WTC11 (cell line): ENCODE results near the gene RHBDD1. TPM values are rescaled to one million over a fixed set of nuclear protein-coding genes. Genes with fewer than 3 reads are reported as not detected.

Experiments used
- ATAC-seq: fragments of 200-7000 bp; cut with Tn5 transposase; 2 replicates; pipeline ENCODE4 v1.10.0; 2021; ENCODE audit warnings: mild to moderate bottlenecking, moderate library complexity
- CTCF ChIA-PET: fragments of 300-600 bp; sonication (Branson Sonifier 250); formaldehyde crosslinking; loops from one replicate; lab custom pipeline; 2021; ENCODE audit warnings: antibody characterized with exemption; lab: Charles Lee
- POLR2A ChIA-PET: fragments of 350-600 bp; sonication (Branson Sonifier 250); formaldehyde crosslinking; loops from one replicate; lab custom pipeline; 2021; ENCODE audit warnings: antibody characterized with exemption; lab: Charles Lee
- DNase-seq: peaks from one replicate; pipeline ENCODE4 v3.0.0; 2021; ENCODE audit warnings: low spot score
- H3K27ac Mint-ChIP-seq: 2 replicates; pipeline ENCODE4 v1.8.0; 2021; ENCODE audit warnings: mixed read lengths
- H3K27me3 Mint-ChIP-seq: 2 replicates; pipeline ENCODE4 v1.8.0; 2021; ENCODE audit warnings: low read depth, mild to moderate bottlenecking, moderate library complexity, mixed read lengths
- H3K36me3 Mint-ChIP-seq: 2 replicates; pipeline ENCODE4 v1.8.0; 2021; ENCODE audit warnings: mixed read lengths
- H3K4me1 Mint-ChIP-seq: 2 replicates; pipeline ENCODE4 v1.8.0; 2022; ENCODE audit warnings: mixed read lengths
- H3K4me3 Mint-ChIP-seq: 2 replicates; pipeline ENCODE4 v1.8.0; 2021; ENCODE audit warnings: mild to moderate bottlenecking, moderate library complexity, mixed read lengths
- H3K9me3 Mint-ChIP-seq: 2 replicates; pipeline ENCODE4 v1.8.0; 2021; ENCODE audit warnings: mixed read lengths
- AFF4 ChIP-seq: sonication (generic); formaldehyde crosslinking; IDR thresholded peaks from 2 replicates; pipeline ENCODE4 v1.8.1; 2023; ENCODE audit warnings: mild to moderate bottlenecking, missing genetic modification reagents, borderline replicate concordance
- ESRRA ChIP-seq: sonication (generic); formaldehyde crosslinking; IDR thresholded peaks from 2 replicates; pipeline ENCODE4 v1.8.1; 2022; ENCODE audit warnings: mild to moderate bottlenecking, missing genetic modification reagents, borderline replicate concordance
- ETV6 ChIP-seq: sonication (generic); formaldehyde crosslinking; IDR thresholded peaks from 2 replicates; pipeline ENCODE4 v1.8.1; 2022; ENCODE audit warnings: mild to moderate bottlenecking, missing genetic modification reagents
- FOXK1 ChIP-seq: sonication (generic); formaldehyde crosslinking; IDR thresholded peaks from 2 replicates; pipeline ENCODE4 v1.8.0; 2022; ENCODE audit warnings: mild to moderate bottlenecking, moderate library complexity, missing genetic modification reagents
- GABPB1 ChIP-seq: sonication (generic); formaldehyde crosslinking; IDR thresholded peaks from 2 replicates; pipeline ENCODE4 v1.8.1; 2023; ENCODE audit warnings: mild to moderate bottlenecking, missing genetic modification reagents
- GTF2I ChIP-seq: fragments of 250-450 bp; sonication (Bioruptor Pico); conservative IDR thresholded peaks from 2 replicates; pipeline ENCODE4 v1.4.0; 2021; ENCODE audit warnings: mild to moderate bottlenecking
- MAX ChIP-seq: sonication (generic); formaldehyde crosslinking; IDR thresholded peaks from 2 replicates; pipeline ENCODE4 v1.8.0; 2022; ENCODE audit warnings: mild to moderate bottlenecking, missing genetic modification reagents
- NFYB ChIP-seq: sonication (generic); formaldehyde crosslinking; conservative IDR thresholded peaks from 2 replicates; pipeline ENCODE4 v1.8.0; 2022; ENCODE audit warnings: low read depth, missing genetic modification reagents
- NR1H2 ChIP-seq: sonication (generic); formaldehyde crosslinking; IDR thresholded peaks from 2 replicates; pipeline ENCODE4 v1.9.0; 2021; ENCODE audit warnings: mild to moderate bottlenecking, moderate library complexity, missing genetic modification reagents
- RELA ChIP-seq: sonication (generic); formaldehyde crosslinking; IDR thresholded peaks from 2 replicates; pipeline ENCODE4 v1.8.1; 2022; ENCODE audit warnings: missing genetic modification reagents, mild to moderate bottlenecking, borderline replicate concordance
- SOX15 ChIP-seq: fragments of 250-450 bp; sonication (Bioruptor Pico); IDR thresholded peaks from 2 replicates; pipeline ENCODE4 v1.9.0; 2021; ENCODE audit warnings: mild to moderate bottlenecking
- SP1 ChIP-seq: sonication (generic); formaldehyde crosslinking; conservative IDR thresholded peaks from 2 replicates; pipeline ENCODE4 v1.8.1; 2022; ENCODE audit warnings: missing genetic modification reagents
- TCF7 ChIP-seq: sonication (generic); formaldehyde crosslinking; IDR thresholded peaks from 2 replicates; pipeline ENCODE4 v1.8.0; 2022; ENCODE audit warnings: mild to moderate bottlenecking, low read depth, missing genetic modification reagents, moderate library complexity
- TEAD1 ChIP-seq: sonication (generic); formaldehyde crosslinking; IDR thresholded peaks from 2 replicates; pipeline ENCODE4 v1.8.0; 2022; ENCODE audit warnings: mild to moderate bottlenecking, missing genetic modification reagents
- TP53 ChIP-seq: sonication (generic); formaldehyde crosslinking; IDR thresholded peaks from 2 replicates; pipeline ENCODE4 v1.8.1; 2023; ENCODE audit warnings: mild to moderate bottlenecking, missing genetic modification reagents
- ZNF423 ChIP-seq: fragments of 250-450 bp; sonication (Bioruptor Pico); IDR thresholded peaks from 2 replicates; pipeline ENCODE4 v2.1.2; 2022; ENCODE audit warnings: mild to moderate bottlenecking, moderate library complexity
- total RNA-seq: library from RNA; stranded (reverse); gene quantifications from 3 replicates; pipeline ENCODE4 v1.2.3, GENCODE V29; 2021
- TF ChIP-seq, protein P1 (sequence below): sonication (generic); formaldehyde crosslinking; IDR thresholded peaks from 2 replicates; pipeline ENCODE4 v1.8.1; 2023; ENCODE audit warnings: mild to moderate bottlenecking, missing genetic modification reagents
- TF ChIP-seq, protein P2 (sequence below): sonication (generic); formaldehyde crosslinking; IDR thresholded peaks from 2 replicates; pipeline ENCODE4 v1.8.0; 2022; ENCODE audit warnings: mild to moderate bottlenecking, missing genetic modification reagents
- TF ChIP-seq, protein P3 (sequence below): sonication (generic); formaldehyde crosslinking; IDR thresholded peaks from 2 replicates; pipeline ENCODE4 v1.8.1; 2022; ENCODE audit warnings: missing genetic modification reagents, borderline replicate concordance
- TF ChIP-seq, protein P4 (sequence below): fragments of 200-600 bp; IDR thresholded peaks from 2 replicates; pipeline ENCODE4 v1.8.0; 2022; ENCODE audit warnings: antibody characterized with exemption

The RHBDD1 gene
- total RNA-seq, 1 experiment from 2014 or later: 25.7 TPM

GRCh38 chr2:226800941-226801784 is 34.7 kb upstream of the RHBDD1 start:
- ATAC-seq (peak; percentile 76), DNase-seq (peak; percentile 91)
- Mint-ChIP-seq H3K27ac (peak overlapping the region; percentile 72), H3K36me3 (peaks cover 13% of the 10 kb centered on the region), H3K9me3 (no peaks in the 10 kb centered on the region), H3K4me1 (peaks cover 33% of the 10 kb centered on the region)
- CTCF ChIA-PET: interaction anchor here (1.0 to 1.5 kb wide), 3 partner anchors 34 to 585 kb away, joined by 3 to 4 read pairs (median 3); no protein-coding TSS in a partner anchor
- TF ChIP-seq AFF4 (CRISPR knock-in tag): peak; percentile 24; the same call in 1 of the 2 replicates
- peak; percentile 58; the same call in 1 of the 2 replicates for TF ChIP-seq ETV6
- TF ChIP-seq SOX15 (CRISPR knock-in tag): no peak
- TF ChIP-seq SP1 (CRISPR knock-in tag): peak; percentile 66; the same call in 1 of the 2 replicates
- no peak for TF ChIP-seq GTF2I
- TF ChIP-seq NFYB: peak; percentile 85
- peak; percentile 74; the same call in 1 of the 2 replicates for TF ChIP-seq TP53 (CRISPR knock-in tag)
- TF ChIP-seq TEAD1: peak; percentile 70; the same call in 1 of the 2 replicates
- TF ChIP-seq, protein P1, sequence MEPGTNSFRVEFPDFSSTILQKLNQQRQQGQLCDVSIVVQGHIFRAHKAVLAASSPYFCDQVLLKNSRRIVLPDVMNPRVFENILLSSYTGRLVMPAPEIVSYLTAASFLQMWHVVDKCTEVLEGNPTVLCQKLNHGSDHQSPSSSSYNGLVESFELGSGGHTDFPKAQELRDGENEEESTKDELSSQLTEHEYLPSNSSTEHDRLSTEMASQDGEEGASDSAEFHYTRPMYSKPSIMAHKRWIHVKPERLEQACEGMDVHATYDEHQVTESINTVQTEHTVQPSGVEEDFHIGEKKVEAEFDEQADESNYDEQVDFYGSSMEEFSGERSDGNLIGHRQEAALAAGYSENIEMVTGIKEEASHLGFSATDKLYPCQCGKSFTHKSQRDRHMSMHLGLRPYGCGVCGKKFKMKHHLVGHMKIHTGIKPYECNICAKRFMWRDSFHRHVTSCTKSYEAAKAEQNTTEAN: no peak
- TF ChIP-seq TCF7 (CRISPR knock-in tag): no peak
- no peak for TF ChIP-seq ESRRA (CRISPR knock-in tag)
- TF ChIP-seq MAX (CRISPR knock-in tag): peak; percentile 81; the same call in 1 of the 2 replicates
- no peak for TF ChIP-seq FOXK1 (CRISPR knock-in tag)
- TF ChIP-seq NR1H2 (CRISPR knock-in tag): no peak
- TF ChIP-seq, protein P2, sequence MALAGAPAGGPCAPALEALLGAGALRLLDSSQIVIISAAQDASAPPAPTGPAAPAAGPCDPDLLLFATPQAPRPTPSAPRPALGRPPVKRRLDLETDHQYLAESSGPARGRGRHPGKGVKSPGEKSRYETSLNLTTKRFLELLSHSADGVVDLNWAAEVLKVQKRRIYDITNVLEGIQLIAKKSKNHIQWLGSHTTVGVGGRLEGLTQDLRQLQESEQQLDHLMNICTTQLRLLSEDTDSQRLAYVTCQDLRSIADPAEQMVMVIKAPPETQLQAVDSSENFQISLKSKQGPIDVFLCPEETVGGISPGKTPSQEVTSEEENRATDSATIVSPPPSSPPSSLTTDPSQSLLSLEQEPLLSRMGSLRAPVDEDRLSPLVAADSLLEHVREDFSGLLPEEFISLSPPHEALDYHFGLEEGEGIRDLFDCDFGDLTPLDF (CRISPR knock-in tag): no peak
- TF ChIP-seq, protein P3, sequence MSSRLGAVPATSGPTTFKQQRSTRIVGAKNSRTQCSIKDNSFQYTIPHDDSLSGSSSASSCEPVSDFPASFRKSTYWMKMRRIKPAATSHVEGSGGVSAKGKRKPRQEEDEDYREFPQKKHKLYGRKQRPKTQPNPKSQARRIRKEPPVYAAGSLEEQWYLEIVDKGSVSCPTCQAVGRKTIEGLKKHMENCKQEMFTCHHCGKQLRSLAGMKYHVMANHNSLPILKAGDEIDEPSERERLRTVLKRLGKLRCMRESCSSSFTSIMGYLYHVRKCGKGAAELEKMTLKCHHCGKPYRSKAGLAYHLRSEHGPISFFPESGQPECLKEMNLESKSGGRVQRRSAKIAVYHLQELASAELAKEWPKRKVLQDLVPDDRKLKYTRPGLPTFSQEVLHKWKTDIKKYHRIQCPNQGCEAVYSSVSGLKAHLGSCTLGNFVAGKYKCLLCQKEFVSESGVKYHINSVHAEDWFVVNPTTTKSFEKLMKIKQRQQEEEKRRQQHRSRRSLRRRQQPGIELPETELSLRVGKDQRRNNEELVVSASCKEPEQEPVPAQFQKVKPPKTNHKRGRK (CRISPR knock-in tag): no peak
- TF ChIP-seq, all 79 proteins: peak for 7
- Mint-ChIP-seq H3K27me3 (no peaks in the 10 kb centered on the region), H3K4me3 (peak overlapping the region; percentile 85)
- POLR2A ChIA-PET: interaction anchor here (1.9 kb wide), 1 partner anchor 770 kb away, joined by 7 read pairs; no protein-coding TSS in a partner anchor

- H3K36me3 Mint-ChIP-seq: no peaks in the 10 kb centered on the region
- DNase-seq (no peak), ATAC-seq (no peak)
- peak overlapping the region; percentile 85 for H3K4me3 Mint-ChIP-seq
- peaks cover 20% of the 10 kb centered on the region for H3K4me1 Mint-ChIP-seq
- ChIA-PET POLR2A (interaction anchor here (0.7 kb wide), 1 partner anchor 607 kb away, joined by 3 read pairs; no protein-coding TSS in a partner anchor), CTCF (interaction anchor here (0.6 to 2.1 kb wide), 18 partner anchors 9 to 1137 kb away, joined by 3 to 12 read pairs (median 4); partner anchors contain the start of gene RHBDD1)
- H3K27me3 Mint-ChIP-seq: no peaks in the 10 kb centered on the region
- no peaks in the 10 kb centered on the region for H3K9me3 Mint-ChIP-seq
- TF ChIP-seq, protein P4, sequence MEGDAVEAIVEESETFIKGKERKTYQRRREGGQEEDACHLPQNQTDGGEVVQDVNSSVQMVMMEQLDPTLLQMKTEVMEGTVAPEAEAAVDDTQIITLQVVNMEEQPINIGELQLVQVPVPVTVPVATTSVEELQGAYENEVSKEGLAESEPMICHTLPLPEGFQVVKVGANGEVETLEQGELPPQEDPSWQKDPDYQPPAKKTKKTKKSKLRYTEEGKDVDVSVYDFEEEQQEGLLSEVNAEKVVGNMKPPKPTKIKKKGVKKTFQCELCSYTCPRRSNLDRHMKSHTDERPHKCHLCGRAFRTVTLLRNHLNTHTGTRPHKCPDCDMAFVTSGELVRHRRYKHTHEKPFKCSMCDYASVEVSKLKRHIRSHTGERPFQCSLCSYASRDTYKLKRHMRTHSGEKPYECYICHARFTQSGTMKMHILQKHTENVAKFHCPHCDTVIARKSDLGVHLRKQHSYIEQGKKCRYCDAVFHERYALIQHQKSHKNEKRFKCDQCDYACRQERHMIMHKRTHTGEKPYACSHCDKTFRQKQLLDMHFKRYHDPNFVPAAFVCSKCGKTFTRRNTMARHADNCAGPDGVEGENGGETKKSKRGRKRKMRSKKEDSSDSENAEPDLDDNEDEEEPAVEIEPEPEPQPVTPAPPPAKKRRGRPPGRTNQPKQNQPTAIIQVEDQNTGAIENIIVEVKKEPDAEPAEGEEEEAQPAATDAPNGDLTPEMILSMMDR: peak; percentile 44; the same call in 1 of the 2 replicates
- TF ChIP-seq GABPB1 (CRISPR knock-in tag) (peak; percentile 87), RELA (CRISPR knock-in tag) (no peak), ZNF423 (CRISPR knock-in tag) (no peak)
- no peak overlapping the region for H3K27ac Mint-ChIP-seq
Observed at GRCh38 chr2:226802573-226802972, 33.3 kb upstream of the RHBDD1 start.
